GM12878 (cell line): Measurements from ENCODE around the gene NTM.

Source experiments
- CHD1 ChIP-seq: IDR thresholded peaks from 2 replicates; pipeline ENCODE4 v1.6.1; 2012; ENCODE audit warnings: low read depth, low read length, improper control_type of control experiment
- CREB1 ChIP-seq: IDR thresholded peaks from 2 replicates; pipeline ENCODE4 v1.6.1; 2012; ENCODE audit warnings: low read depth, mild to moderate bottlenecking, inconsistent platforms
- CTCF ChIP-seq, 3 experiments: IDR thresholded peaks in 2 of 3; conservative IDR thresholded peaks in 1 of 3; 2 replicates each; pipeline ENCODE4 v1.5.1; 2011; ENCODE audit warnings: low read depth in 3 of 3, low read length in 3 of 3, mild to moderate bottlenecking in 3 of 3, control low read depth in 2 of 3, moderate library complexity in 2 of 3, inconsistent platforms in 1 of 3, mixed read lengths in 1 of 3; ENCODE audit not compliant: control insufficient read depth in 2 of 3, insufficient read depth in 1 of 3; ENCODE audit errors: extremely low read depth in 1 of 3
- EP300 ChIP-seq, 2 experiments: fragments of 150-350 bp in 1 of 2; IDR thresholded peaks; 2 replicates each; pipeline ENCODE4 v1.6.1; 2011 to 2012; ENCODE audit warnings: low read depth in 2 of 2, low read length in 2 of 2, borderline replicate concordance in 1 of 2, improper control_type of control experiment in 1 of 2, inconsistent platforms in 1 of 2; ENCODE audit not compliant: control insufficient read depth in 1 of 2
- HDAC2 ChIP-seq: fragments of 200-600 bp; sonication (generic); IDR thresholded peaks from 2 replicates; pipeline ENCODE4 v1.6.1; 2017
- JUND ChIP-seq: IDR thresholded peaks from 2 replicates; pipeline ENCODE4 v1.6.1; 2012; ENCODE audit warnings: low read depth, mild to moderate bottlenecking, low read length, improper control_type of control experiment, moderate library complexity
- POLR2AphosphoS5 ChIP-seq: IDR thresholded peaks from 2 replicates; pipeline ENCODE4 v1.6.1; 2011; ENCODE audit warnings: mild to moderate bottlenecking, low read length, inconsistent platforms
- RAD21 ChIP-seq: IDR thresholded peaks from 2 replicates; pipeline ENCODE4 v1.6.1; 2011; ENCODE audit warnings: mild to moderate bottlenecking, low read depth, low read length, moderate library complexity; ENCODE audit not compliant: insufficient read depth
- SUPT20H ChIP-seq: IDR thresholded peaks from 2 replicates; pipeline ENCODE4 v1.6.1; 2011; ENCODE audit warnings: low read depth, mild to moderate bottlenecking, low read length, moderate library complexity, borderline replicate concordance; ENCODE audit not compliant: control insufficient read depth
- ZBTB33 ChIP-seq: fragments of 450-650 bp; IDR thresholded peaks from 2 replicates; pipeline ENCODE4 v1.6.1; 2017; ENCODE audit warnings: mild to moderate bottlenecking
- ZNF592 ChIP-seq: fragments of 450-650 bp; IDR thresholded peaks from 2 replicates; pipeline ENCODE4 v1.6.1; 2017; ENCODE audit warnings: mild to moderate bottlenecking, moderate library complexity

- TF ChIP-seq CTCF (IDR thresholded peaks at IDR 0.05 in 2 of 3, conservative IDR thresholded peaks at IDR 0.05 in 1 of 3; ENCODE audit: control insufficient read depth in 2 of 3, extremely low read depth in 1 of 3, insufficient read depth in 1 of 3, low read depth in 3 of 3, low read length in 3 of 3) = no peak
- no peak for TF ChIP-seq CREB1
- no peak for TF ChIP-seq EP300 (IDR thresholded peaks at IDR 0.05; ENCODE audit: borderline replicate concordance in 1 of 2, control insufficient read depth in 1 of 2, low read depth in 2 of 2, low read length in 2 of 2)
- TF ChIP-seq JUND = no peak
- TF ChIP-seq ZNF592 = no peak
- no peak for TF ChIP-seq RAD21
- TF ChIP-seq POLR2AphosphoS5 = no peak
- no peak for TF ChIP-seq HDAC2
- no peak for TF ChIP-seq SUPT20H
- no peak for TF ChIP-seq CHD1
- no peak for TF ChIP-seq ZBTB33
These were observed 317.1 kb downstream of the NTM start for GRCh38 chr11:131687291-131688047.
